GM19351 (cell line): ENCODE results near the gene AURKA.
"Not testable (repeated sequence)": the region's sequence is repeated elsewhere in the genome, so short reads cannot be mapped to it uniquely, and the experiment has no call there.

ENCODE experiments used
- ATAC-seq: cut with Tn5 transposase; IDR thresholded peaks from one replicate; pipeline ENCODE4 v1.9.1; 2021; ENCODE audit warnings: mild to moderate bottlenecking, moderate library complexity; ENCODE audit not compliant: unreplicated experiment

AURKA gene

DNA sequence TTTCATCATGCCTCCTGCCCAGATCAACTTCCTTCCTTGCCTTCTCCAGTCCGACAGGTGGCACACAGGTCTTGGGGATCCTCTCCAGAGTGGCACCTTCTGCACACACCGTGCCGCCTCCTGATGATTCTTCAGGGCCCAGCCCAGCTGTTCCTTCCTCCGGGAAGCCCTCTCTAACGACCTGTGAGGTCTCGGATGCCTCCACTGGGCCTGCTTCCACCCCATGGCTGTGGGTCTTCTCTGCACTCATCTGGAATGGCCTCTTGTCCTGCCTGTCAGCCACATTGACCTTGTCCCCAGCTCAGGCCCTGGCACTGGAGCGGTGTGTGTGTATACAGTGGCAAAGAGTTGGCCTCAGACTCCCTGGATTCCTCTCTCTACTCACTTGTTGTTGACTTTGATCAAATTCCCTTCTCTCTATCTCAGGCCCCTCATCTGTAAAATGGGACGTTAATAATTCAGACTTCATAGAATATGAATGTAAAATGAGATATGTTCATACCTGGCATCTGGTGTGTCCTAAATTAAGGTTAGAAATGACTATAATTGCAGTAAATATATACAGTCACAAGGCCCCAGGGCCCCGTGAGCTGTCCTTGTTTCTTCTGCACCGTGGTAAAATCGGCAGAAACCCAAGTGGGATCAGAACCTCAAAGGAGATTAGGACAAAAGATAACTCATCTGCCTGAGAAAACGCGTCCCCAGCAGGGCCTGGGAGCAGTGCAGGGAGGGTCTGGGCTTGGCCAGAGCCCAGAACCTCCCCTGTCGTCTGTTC is 31.7 kb downstream of the AURKA start:
- ATAC-seq = no peak

DNA sequence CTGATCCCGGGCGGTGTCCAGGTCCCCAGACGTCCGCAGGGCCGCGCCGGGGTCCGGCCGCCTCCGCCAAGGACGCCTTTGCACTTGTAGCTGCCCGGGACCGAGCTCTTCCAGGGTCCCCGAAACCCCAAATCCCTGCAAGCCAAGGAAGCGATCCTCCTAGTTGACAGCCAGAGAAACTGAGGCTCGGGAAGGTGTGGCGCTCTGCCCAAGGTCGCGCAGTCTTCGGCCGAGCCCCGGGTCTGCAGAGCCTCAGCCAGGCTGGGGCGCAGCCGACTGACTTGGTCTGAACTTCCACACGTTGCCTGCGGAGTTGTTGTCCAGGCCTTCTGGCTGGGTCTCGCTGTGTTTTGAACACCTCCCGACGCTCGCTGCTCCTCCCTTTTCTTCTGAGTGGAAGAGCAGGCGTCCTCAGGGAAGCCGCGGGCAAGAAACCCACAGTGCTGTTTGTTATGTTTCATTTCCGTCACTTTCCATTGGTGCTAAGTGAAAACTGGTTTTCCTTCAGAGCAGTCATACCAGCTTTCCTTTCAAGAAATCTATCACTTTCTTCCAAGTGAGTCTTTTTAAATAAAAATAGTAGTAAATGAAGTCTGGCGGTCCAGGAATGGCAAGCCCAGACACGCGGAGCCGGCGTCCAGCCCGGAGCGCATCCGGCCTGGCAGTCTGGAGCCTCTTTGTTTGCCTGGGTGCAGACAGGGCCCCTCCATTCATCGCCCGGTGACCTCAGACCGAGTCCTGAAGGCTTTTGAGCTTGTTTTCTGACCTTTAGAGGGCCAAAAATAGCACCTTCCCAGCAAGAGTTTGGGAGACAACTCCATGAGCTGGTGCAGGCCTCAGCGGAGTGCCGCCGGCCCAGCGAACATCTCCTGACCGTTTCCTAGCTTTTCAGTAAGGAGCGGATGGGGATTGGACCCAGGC is 32.5 kb downstream of the AURKA start:
- ATAC-seq = peak; percentile 26

DNA sequence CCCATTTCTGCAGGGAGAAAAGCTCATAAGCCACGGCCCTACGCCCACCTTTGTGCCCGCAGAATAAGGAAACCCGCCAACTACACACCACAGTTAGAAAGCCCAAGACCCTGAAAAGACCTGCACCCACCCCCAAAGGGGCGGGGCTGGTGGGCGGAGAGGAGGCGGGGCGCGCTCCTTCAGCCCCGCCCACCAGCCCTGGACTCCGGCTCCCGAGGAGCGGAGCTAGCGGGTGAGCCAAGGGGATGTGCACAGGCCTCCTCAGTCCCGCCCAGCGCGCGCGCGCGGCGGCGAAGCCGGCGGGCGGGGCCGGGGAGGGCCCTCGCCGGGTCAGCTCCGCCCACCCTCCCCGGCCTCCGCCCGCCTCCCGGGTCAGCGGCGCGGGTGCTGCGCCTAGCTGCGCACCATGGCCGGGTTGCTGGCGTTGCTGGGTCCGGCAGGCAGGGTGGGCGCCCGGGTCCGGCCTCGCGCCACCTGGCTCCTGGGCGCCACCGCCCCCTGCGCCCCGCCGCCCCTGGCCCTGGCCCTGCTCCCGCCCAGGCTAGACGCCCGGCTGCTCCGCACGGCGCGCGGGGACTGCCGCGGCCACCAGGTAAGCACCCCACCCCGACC is 33.3 kb downstream of the AURKA start, which contains the start of gene FAM210B:
TSS of gene FAM210B (plus strand) at position 375 of the 612 bp plus-strand sequence. CDS start at position 407, 32 bp downstream.
- peak; percentile 96 for ATAC-seq

GRCh38 chr20:56358070-56358469 is 33.9 kb downstream of the AURKA start:
- no peak for ATAC-seq

GRCh38 chr20:56353356-56353755 is 38.7 kb downstream of the AURKA start:
- no peak for ATAC-seq

- no peak for ATAC-seq
Measured at GRCh38 chr20:56352345-56353055, 39.5 kb downstream of the AURKA start.

DNA sequence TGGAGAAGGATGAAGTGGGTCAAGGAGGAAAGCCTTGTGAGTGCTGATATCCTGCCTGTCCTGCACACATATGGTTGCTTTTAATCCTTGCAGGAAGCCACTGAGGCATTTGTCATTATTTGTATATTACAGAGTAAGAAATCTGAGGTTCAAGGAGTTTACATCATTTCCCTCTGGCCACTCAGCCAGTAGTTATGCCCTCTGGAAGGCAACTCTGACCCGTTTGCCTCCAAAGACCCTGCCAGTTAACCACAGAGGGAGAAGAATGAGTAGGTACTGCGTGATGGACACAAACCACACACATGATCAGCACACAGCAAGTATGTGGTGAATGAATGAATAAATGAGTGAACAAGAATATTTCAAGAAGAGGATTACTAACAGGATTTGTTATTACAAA is 41.2 kb downstream of the AURKA start:
- ATAC-seq = no peak

GRCh38 chr20:56348746-56349145 is 43.3 kb downstream of the AURKA start:
- ATAC-seq = no peak

- no peak for ATAC-seq
Measured at GRCh38 chr20:56348305-56348693, 43.7 kb downstream of the AURKA start.

DNA sequence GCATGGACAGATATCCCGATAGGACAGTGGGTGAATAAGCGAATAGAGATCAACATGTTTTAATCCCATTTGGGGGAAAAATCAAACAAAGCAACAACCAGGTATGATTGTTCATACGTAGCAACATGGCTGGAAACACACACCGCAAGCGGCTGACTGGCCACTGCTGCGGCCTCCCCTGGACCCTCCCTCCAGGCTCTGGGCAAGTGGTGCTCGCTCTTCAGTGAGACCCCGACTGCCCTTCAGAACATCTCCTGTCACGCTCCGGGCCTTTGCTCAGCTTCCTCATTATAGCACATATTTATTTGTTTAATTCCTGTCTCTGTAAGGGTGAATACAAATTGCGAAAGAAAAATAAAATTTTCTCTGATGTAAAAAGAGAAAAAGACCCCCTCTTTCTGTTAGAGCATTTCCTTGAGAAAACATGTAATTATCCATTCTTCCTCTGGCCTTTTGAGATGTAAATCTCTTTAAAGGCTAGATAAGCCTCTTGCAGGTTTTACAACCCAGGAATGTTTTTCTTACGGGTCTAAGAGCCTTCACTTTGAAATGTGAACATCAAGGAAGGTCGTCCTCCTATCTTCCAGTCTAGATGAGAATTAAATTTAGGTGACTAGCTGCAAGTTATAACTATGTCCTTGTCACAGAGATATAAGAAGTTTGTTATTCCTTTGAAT is 44.2 kb downstream of the AURKA start:
- no peak for ATAC-seq

- no peak for ATAC-seq
Measured at GRCh38 chr20:56345911-56346310, 46.1 kb downstream of the AURKA start.

DNA sequence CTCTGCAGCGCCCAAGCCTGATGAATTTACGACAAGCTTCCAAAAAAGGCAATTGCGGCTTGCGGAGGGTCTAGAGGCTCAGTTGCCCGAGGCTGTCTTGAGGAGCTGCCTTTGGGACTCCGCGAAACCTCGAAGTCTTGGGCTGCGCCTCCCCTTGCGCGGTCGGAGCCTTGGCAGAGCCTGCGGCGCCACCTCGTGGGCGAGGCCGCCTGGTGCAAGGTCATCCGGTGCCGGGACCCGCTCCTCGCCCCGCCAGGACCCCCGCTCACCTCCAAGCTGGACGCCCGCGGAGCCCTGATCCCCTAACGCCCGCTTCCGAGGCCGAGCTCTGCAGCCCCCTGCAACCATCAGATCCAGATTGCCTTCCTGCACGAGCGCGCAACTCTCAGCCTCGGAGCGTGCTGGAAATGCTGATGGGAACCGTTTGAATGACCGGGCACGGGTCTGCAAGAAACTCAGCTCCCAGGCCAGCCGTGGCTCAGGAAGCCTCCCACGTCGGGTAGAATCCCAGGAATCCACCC is 48.1 kb downstream of the AURKA start:
- peak; percentile 84 for ATAC-seq

GRCh38 chr20:56342783-56343182 is 49.2 kb downstream of the AURKA start:
- no peak for ATAC-seq

DNA sequence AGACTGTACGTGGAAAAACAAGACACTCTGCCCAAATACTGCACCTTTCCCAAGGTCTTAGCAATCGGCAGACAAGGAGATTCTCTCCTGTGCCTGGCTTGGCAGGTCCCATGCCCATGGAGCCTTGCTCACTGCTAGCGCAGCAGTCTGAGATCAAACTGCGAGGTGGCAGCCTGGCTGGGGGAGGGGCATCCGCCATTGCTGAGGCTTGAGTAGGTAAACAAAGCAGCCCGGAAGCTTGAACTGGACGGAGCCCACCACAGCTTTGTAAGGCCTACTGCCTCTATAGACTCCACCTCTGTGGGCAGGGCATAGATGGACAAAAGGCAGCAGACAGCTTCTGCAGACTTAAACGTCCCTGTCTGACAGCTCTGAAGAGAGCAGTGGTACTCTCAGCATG is 55.3 kb downstream of the AURKA start:
- not testable (repeated sequence) for ATAC-seq

GRCh38 chr20:56328861-56329260 is 63.2 kb downstream of the AURKA start:
- ATAC-seq = no peak

GRCh38 chr20:56324806-56325205 is 67.2 kb downstream of the AURKA start:
- no peak for ATAC-seq

- no peak for ATAC-seq
Measured at GRCh38 chr20:56323656-56324055, 68.4 kb downstream of the AURKA start.

DNA sequence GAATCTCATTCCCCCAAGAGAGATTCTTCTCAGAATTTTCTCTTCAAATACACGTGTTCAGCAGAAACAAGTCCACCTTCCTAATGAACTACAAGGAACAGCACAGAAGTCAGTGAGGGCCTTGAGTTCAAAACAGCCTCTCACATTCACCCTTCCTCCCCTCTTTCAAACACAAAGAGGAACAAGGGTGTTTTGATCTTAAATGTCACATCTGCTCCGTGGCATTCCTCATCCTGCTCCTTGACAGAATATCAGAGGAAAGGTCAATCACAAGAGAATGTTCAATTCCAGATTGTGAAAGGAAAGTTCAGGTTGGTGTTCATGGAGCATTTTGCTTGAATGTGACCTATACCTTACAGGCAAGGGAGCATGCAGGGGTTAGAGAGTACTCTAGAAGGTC is 68.8 kb downstream of the AURKA start:
- ATAC-seq = no peak

DNA sequence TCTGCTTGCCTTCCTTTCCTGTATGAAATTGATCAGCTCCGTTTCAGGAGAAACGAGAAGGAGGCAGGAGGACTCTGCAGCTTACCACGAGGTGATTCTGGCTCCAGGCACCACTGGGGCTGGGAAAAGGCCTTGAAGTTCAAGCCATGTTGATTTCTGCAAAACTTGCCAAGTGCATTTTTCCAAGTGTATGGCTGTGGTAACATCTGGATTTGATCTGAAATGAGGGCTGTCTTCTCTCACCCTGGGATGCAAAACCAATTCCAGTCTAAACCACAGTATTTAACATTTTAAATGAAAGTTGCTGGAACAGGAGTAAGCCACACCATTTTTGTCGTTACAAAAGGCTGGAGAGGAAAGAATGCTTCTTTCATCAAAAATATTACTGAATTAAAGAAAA is 69.3 kb downstream of the AURKA start:
- ATAC-seq = no peak
